CD4-positive, CD25-positive, alpha-beta regulatory T cell (primary cell): Measurements from ENCODE around the gene RNF5. TPM values are rescaled to one million over a fixed set of nuclear protein-coding genes. Genes with fewer than 3 reads are reported as not detected.
"Not testable (repeated sequence)": the region's sequence is repeated elsewhere in the genome, so short reads cannot be mapped to it uniquely, and the experiment has no call there.

Experiments
- ATAC-seq, 2 donors: fragments of 150-1000 bp; cut with Tn5 transposase; one replicate each; pipeline ENCODE4 v1.10.0; 2021; ENCODE audit warnings: low read depth in 2 of 2, moderate number of reproducible peaks in 2 of 2, moderate library complexity in 1 of 2
- DNase-seq, 3 donors: peaks; one replicate each; pipeline versions ENCODE4 v3.0.0 to v3.0.0-alpha.2; 2012 to 2022; ENCODE audit warnings: mixed read lengths in 1 of 3
- H3K27ac ChIP-seq: one replicate; pipeline ENCODE4 v1.7.0; 2013; ENCODE audit warnings: mild to moderate bottlenecking, low read length; ENCODE audit not compliant: insufficient read depth, poor library complexity, severe bottlenecking
- H3K27me3 ChIP-seq: one replicate; pipeline ENCODE4 v1.7.0; 2013; ENCODE audit warnings: low read length; ENCODE audit not compliant: control insufficient read depth, insufficient read depth
- H3K36me3 ChIP-seq: one replicate; pipeline ENCODE4 v1.7.0; 2013; ENCODE audit warnings: mild to moderate bottlenecking, low read length, moderate library complexity; ENCODE audit not compliant: control insufficient read depth, insufficient read depth
- H3K4me1 ChIP-seq: 2 replicates; pipeline ENCODE4 v1.7.0; 2013; ENCODE audit warnings: mild to moderate bottlenecking, low read length; ENCODE audit not compliant: insufficient read depth, control insufficient read depth, poor library complexity, severe bottlenecking
- H3K4me3 ChIP-seq: one replicate; pipeline ENCODE4 v1.7.0; 2013; ENCODE audit warnings: low read depth, mild to moderate bottlenecking, low read length, moderate library complexity
- H3K9me3 ChIP-seq, 2 experiments: 1 replicate in 1 of 2; 2 replicates in 1 of 2; pipeline ENCODE4 v1.7.0; 2013; ENCODE audit warnings: low read length in 2 of 2, mild to moderate bottlenecking in 1 of 2, moderate library complexity in 1 of 2; ENCODE audit not compliant: control insufficient read depth in 2 of 2
- H3K27ac Mint-ChIP-seq, 3 donors: one replicate each; pipeline ENCODE4 v1.8.0; 2020 to 2022; ENCODE audit warnings: mild to moderate bottlenecking in 3 of 3, mixed read lengths in 3 of 3, moderate library complexity in 2 of 3
- H3K27me3 Mint-ChIP-seq: one replicate; pipeline ENCODE4 v1.8.0; 2022; ENCODE audit warnings: mild to moderate bottlenecking, mixed read lengths
- H3K36me3 Mint-ChIP-seq: one replicate; pipeline ENCODE4 v1.8.0; 2020; ENCODE audit warnings: mixed read lengths
- H3K4me1 Mint-ChIP-seq, 4 donors: one replicate each; pipeline ENCODE4 v1.8.0; 2020 to 2022; ENCODE audit warnings: mixed read lengths in 4 of 4, mild to moderate bottlenecking in 1 of 4
- H3K4me3 Mint-ChIP-seq, 4 donors: one replicate each; pipeline ENCODE4 v1.8.0; 2020 to 2022; ENCODE audit warnings: mild to moderate bottlenecking in 4 of 4, mixed read lengths in 4 of 4, moderate library complexity in 3 of 4
- H3K9me3 Mint-ChIP-seq, 7 donors: one replicate each; pipeline ENCODE4 v1.8.0; 2020 to 2022; ENCODE audit warnings: mixed read lengths in 7 of 7, mild to moderate bottlenecking in 3 of 7, moderate library complexity in 2 of 7
- polyA plus RNA-seq, 4 donors: library from polyadenylated mRNA; unstranded; fragments of 300-500 nt; fragmentation: Illumina TruSeq; gene quantifications; one replicate each; pipeline ENCODE4 v1.2.3, GENCODE V29; 2021
- total RNA-seq: library from RNA; stranded (reverse); gene quantifications from one replicate; pipeline ENCODE4 v1.2.3, GENCODE V29; 2022

RNF5 gene
- total and polyA plus RNA-seq, 5 donors from 2014 or later, result 30.0 to 135 (median 127) TPM

DNA sequence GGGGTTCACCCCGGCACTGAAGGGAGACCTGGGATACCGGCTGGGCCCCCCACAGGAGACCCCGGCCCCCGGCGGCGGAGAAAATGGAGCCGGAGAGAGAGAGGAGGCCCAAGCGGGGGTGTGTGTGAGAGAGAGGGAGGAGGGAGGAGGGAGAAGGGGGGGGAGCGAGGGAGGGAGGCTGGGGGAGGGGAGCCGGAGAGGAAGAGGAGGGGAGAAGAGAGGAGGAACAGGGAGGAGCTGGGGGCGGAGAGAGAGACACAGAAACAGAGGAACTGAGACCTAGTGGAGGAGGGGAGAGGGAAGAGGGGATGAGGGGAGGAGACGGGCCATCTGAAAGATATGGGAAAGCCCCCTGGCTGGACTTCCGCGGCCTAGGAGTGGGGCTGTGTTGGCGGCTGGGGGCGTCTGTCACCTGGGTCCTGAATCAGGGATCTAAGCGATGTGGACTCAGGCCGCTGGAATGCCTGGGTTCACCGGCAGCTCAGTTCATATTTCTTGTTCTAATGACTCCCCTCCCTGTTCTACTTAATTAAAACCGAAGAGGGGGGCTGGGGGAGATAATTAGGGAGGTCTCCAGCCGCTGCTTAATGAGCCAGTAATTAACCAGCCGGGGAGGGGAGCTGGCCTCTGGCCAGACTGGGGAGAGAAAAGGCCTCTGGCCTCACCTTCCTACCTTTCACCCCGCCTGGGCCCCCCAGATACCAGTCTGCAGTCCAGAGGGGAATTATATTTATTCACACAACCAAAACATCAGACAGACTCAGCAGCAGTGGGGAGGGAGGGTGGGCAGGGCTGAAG lies 12.0 kb downstream of the RNF5 start, which contains the start of gene PBX2:
Gene PBX2 (minus strand): TSS at position 149 of the 798 bp plus-strand sequence. CDS start 287 bp downstream, outside the sequence.
- Histone ChIP-seq H3K9me3 (no peaks in the 10 kb centered on the region), H3K4me3 (peak within 1 kb of the TSS; percentile 84), H3K4me1 (peaks cover 80% of the 10 kb centered on the region), H3K36me3 (peaks cover 17% of the 10 kb centered on the region), H3K27me3 (no peaks in the 10 kb centered on the region), H3K27ac (peak within 1 kb of the TSS; percentile 88)
- Mint-ChIP-seq H3K36me3 (peaks cover 25% of the 10 kb centered on the region), H3K9me3 (no peaks in the 10 kb centered on the region), H3K4me1 (peaks cover 26 to 68% (median 54%) of the 10 kb centered on the region in 4 donors), H3K27ac (peak within 1 kb of the TSS; percentile 98 to 99 (median 99)), H3K4me3 (peak within 1 kb of the TSS; percentile 99 to 100 (median 99)), H3K27me3 (peaks cover 4% of the 10 kb centered on the region)
- ATAC-seq, result peak; percentile 62 to 71
- peak; percentile 76 to 95 (median 76) for DNase-seq

DNA sequence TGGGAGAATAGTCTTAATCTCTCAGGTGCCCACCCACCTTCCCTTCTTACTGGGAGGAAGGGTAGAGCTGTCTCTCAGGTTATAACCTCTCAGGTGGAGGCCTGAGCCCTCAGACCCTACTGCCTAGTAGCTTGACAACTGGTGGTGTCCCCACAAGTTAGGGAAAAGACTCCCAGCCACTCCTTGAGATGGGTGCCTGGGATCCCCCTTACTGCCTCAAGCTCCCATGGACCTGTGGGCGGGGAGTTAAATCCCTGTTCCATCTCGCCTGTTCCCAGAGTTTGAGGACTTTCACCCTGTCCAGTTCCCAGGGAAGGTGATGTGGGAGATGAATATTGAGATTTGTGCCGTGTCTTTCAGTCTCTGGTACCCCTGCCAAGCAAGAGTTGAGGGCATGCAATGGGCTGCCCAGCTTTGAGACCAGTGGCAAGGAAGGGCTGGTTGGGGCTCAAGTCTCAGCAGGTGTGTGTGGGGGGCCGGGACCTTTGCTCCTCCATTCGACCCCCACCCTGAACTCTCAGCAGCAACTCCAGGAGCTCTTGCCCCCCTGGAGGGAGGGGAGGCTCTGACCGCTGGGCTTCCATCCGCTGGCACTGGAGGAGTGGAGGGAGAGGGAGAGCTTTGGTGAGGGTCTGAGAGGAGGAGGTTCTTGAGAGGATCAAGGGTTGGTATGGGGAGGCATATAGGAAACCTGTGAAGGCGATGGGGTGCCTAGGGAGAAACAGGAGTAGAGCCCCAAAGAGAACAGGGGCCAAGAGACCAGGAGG lies 12.9 kb downstream of the RNF5 start:
- H3K4me1 Mint-ChIP-seq, result peaks cover 28 to 68% (median 50%) of the 10 kb centered on the region in 4 donors
- H3K4me3 ChIP-seq, result peak overlapping the region; percentile 84
- no peak for ATAC-seq
- peaks cover 19% of the 10 kb centered on the region for H3K36me3 Mint-ChIP-seq
- H3K27ac Mint-ChIP-seq, result peak overlapping the region; percentile 98 to 99 (median 99)
- H3K27me3 ChIP-seq, result no peaks in the 10 kb centered on the region
- H3K9me3 ChIP-seq, result no peaks in the 10 kb centered on the region
- H3K4me1 ChIP-seq, result peaks cover 82% of the 10 kb centered on the region
- H3K27me3 Mint-ChIP-seq, result peaks cover 10% of the 10 kb centered on the region
- H3K27ac ChIP-seq, result peak overlapping the region; percentile 88
- no peak for DNase-seq
- peaks cover 17% of the 10 kb centered on the region for H3K36me3 ChIP-seq
- H3K4me3 Mint-ChIP-seq, result peak overlapping the region; percentile 99 to 100 (median 99)
- H3K9me3 Mint-ChIP-seq, result no peaks in the 10 kb centered on the region

DNA sequence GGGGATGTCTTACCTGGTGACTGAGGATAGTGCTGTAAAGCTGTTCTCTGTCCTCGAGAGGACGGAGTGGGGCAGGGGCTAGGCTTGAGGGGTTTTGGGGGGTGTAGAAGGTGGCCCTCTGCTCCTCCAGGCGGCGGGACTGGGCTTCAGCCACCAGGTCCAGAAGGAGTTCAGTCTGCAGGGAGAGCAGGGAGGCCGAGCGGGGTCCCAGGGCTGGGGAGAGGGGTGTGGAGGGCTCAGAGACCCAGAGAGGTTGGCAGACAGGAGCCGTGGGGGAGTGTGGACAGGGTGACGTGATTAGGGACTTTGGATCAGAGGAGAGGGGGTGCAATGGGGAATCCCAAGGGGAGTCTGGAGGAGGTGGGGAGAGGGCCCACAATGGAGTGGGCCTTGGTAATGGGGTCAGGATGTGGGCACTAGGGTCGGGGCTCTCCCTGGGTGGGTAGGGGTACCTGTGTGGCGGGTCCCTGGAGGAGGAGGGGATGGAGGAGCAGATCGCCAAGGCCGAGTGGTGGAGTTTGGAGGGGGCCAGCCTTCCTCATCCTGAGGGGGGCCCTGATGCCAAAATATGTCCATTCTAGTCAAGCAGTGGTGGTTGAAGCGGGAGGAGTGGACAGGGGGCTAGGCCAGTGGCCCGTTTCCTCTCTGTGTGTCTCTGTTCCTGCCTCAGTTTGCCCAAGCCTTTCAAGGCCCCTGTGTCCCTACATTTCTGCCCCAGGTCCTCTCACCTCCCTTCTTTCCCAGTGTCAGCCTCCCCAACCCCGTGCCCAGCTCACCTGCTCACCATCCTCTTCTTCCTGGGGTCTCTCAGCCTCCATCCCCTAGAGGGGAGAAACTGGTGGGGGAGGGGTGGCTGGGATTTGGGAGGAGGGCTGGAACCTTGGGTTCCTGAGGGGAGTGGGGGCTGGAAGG lies 13.7 kb downstream of the RNF5 start:
- Mint-ChIP-seq H3K36me3 (peaks cover 11% of the 10 kb centered on the region), H3K27ac (peak overlapping the region; percentile 98 to 99 (median 99)), H3K4me1 (peaks cover 22 to 59% (median 45%) of the 10 kb centered on the region in 4 donors), H3K4me3 (peak overlapping the region; percentile 99 to 100 (median 99)), H3K27me3 (peaks cover 12% of the 10 kb centered on the region), H3K9me3 (no peaks in the 10 kb centered on the region)
- DNase-seq (peak in 1 of 3 donors; percentile 20), ATAC-seq (no peak)
- Histone ChIP-seq H3K4me3 (peak overlapping the region; percentile 84), H3K27ac (peak overlapping the region; percentile 88), H3K4me1 (peaks cover 82% of the 10 kb centered on the region), H3K27me3 (no peaks in the 10 kb centered on the region), H3K9me3 (no peaks in the 10 kb centered on the region), H3K36me3 (peaks cover 10% of the 10 kb centered on the region)

DNA sequence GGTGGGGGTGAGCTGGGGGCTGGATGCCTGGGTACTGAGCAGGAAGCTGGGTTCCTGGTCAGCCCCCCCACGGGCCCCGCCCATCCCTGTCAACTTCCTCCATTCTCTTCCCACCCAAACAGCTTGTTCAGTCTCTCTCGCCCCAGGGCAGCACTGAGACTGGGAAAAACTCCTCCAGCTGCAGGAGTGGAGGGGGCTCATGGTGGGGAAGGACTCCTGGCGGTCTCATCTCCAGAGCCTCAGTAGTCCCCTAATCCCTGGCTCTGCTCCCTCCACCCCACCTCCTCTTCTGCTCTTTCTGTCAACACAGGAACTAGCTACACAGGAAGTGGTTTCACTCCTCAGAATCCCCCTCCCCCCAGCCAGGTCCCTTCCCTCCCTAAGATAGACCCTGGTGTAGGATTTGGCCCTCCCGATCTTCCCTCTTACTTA lies 14.4 kb downstream of the RNF5 start, which contains the start of gene GPSM3:
Gene GPSM3 (minus strand): TSS at position 36 of the 432 bp plus-strand sequence. CDS start 130 bp downstream, outside the sequence.
- Mint-ChIP-seq H3K9me3 (no peaks in the 10 kb centered on the region), H3K27me3 (peaks cover 13% of the 10 kb centered on the region), H3K4me1 (peaks cover 22 to 53% (median 40%) of the 10 kb centered on the region in 4 donors), H3K27ac (peak within 1 kb of the TSS; percentile 98 to 99 (median 99)), H3K4me3 (peak within 1 kb of the TSS; percentile 99 to 100 (median 99)), H3K36me3 (peaks cover 4% of the 10 kb centered on the region)
- Histone ChIP-seq H3K4me1 (peaks cover 78% of the 10 kb centered on the region), H3K4me3 (peak within 1 kb of the TSS; percentile 84), H3K36me3 (peaks cover 4% of the 10 kb centered on the region), H3K27ac (peak within 1 kb of the TSS; percentile 88), H3K9me3 (no peaks in the 10 kb centered on the region), H3K27me3 (no peaks in the 10 kb centered on the region)
- ATAC-seq (no peak), DNase-seq (peak; percentile 46 to 87 (median 59))

DNA sequence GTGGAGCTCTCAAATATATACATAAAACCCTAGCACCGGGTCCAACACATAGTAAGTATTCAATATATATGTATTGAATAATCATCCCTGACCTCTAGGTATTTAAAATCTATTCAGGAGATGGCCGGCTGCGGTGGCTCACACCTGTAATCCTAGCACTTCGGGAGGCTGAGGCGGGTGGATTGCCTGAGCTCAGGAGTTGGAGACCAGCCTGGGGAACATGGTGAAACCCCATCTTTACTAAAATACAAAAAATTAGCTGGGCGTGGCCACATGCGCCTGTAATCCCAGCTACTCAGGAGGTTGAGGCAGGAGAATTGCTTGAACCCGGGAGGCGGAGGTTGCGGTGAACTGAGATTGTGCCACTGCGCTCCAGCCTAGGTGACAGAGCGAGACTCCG lies 14.9 kb downstream of the RNF5 start:
- H3K27ac Mint-ChIP-seq, result peak overlapping the region; percentile 98 to 99 (median 99)
- Histone ChIP-seq H3K27ac (peak overlapping the region; percentile 88), H3K4me1 (peaks cover 73% of the 10 kb centered on the region), H3K4me3 (peak overlapping the region; percentile 84)
- not testable (repeated sequence) for H3K36me3 ChIP-seq, H3K9me3 ChIP-seq, H3K27me3 ChIP-seq, H3K9me3 Mint-ChIP-seq, ATAC-seq, DNase-seq, H3K36me3 Mint-ChIP-seq
- peaks cover 22 to 48% (median 37%) of the 10 kb centered on the region in 4 donors for H3K4me1 Mint-ChIP-seq
- H3K27me3 Mint-ChIP-seq, result peaks cover 13% of the 10 kb centered on the region
- H3K4me3 Mint-ChIP-seq, result peak overlapping the region; percentile 99 to 100 (median 99)

DNA sequence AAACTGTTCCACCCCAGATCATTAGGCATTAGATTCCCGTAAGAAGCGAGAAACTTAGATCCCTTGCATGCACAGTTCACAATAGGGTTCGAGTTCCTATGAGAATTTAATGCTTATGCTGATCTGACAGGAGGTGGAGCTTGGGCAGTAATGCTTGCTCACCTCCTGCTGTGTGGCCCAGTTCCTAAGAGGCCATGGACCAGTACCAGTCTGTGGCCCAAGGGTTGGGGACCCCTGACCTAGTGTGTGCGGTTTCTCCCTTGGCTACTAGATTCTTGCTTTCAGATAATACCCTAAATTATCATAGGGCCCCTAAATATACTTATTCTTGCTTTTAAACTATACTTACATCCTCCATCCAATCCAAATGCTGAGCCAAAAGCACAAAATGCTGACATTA lies 16.2 kb downstream of the RNF5 start:
- H3K36me3 Mint-ChIP-seq, result no peaks in the 10 kb centered on the region
- Histone ChIP-seq H3K27me3 (no peaks in the 10 kb centered on the region), H3K4me1 (peaks cover 60% of the 10 kb centered on the region), H3K27ac (peak overlapping the region; percentile 97), H3K9me3 (no peaks in the 10 kb centered on the region), H3K4me3 (peak overlapping the region; percentile 84), H3K36me3 (no peaks in the 10 kb centered on the region)
- H3K4me1 Mint-ChIP-seq, result peaks cover 22 to 37% (median 29%) of the 10 kb centered on the region in 4 donors
- no peak for ATAC-seq
- DNase-seq, result no peak
- H3K9me3 Mint-ChIP-seq, result no peaks in the 10 kb centered on the region
- H3K27ac Mint-ChIP-seq, result peak overlapping the region; percentile 85 to 99 (median 98)
- H3K4me3 Mint-ChIP-seq, result peak overlapping the region; percentile 97 to 99 (median 99)
- H3K27me3 Mint-ChIP-seq, result peaks cover 13% of the 10 kb centered on the region
